PFSK-1 (cell line): ENCODE measurements around the gene ZNF688.

ENCODE experiments used
- POLR2AphosphoS5 ChIP-seq: IDR thresholded peaks from 2 replicates; pipeline ENCODE4 v1.6.1; 2012; ENCODE audit warnings: low read depth, mild to moderate bottlenecking, control low read depth, low read length, moderate library complexity
- REST ChIP-seq, 2 experiments: IDR thresholded peaks; 2 replicates each; pipeline versions ENCODE4 v1.6.1 to v1.8.0; 2011 to 2012; ENCODE audit warnings: low read depth in 2 of 2, low read length in 2 of 2, control low read depth in 1 of 2, inconsistent platforms in 1 of 2, mild to moderate bottlenecking in 1 of 2, moderate library complexity in 1 of 2; ENCODE audit not compliant: insufficient read depth in 1 of 2
- SIN3A ChIP-seq: IDR thresholded peaks from 2 replicates; pipeline ENCODE4 v1.6.1; 2012; ENCODE audit warnings: mild to moderate bottlenecking, low read length, moderate library complexity, borderline replicate concordance; ENCODE audit not compliant: insufficient read depth
- TAF1 ChIP-seq: IDR thresholded peaks from 2 replicates; pipeline ENCODE4 v1.6.1; 2012; ENCODE audit warnings: low read length, control low read depth, borderline replicate concordance; ENCODE audit not compliant: insufficient read depth

GRCh38 chr16:30619202-30619601 lies 47.7 kb upstream of the ZNF688 start:
- no peak for TF ChIP-seq TAF1
- TF ChIP-seq POLR2AphosphoS5 = no peak
- TF ChIP-seq REST (IDR thresholded peaks at IDR 0.05; ENCODE audit: insufficient read depth in 1 of 2, low read depth in 2 of 2, low read length in 2 of 2) = no peak
- TF ChIP-seq SIN3A = no peak
